ENCODE results near the gene DGKD.

The DGKD gene

DNA sequence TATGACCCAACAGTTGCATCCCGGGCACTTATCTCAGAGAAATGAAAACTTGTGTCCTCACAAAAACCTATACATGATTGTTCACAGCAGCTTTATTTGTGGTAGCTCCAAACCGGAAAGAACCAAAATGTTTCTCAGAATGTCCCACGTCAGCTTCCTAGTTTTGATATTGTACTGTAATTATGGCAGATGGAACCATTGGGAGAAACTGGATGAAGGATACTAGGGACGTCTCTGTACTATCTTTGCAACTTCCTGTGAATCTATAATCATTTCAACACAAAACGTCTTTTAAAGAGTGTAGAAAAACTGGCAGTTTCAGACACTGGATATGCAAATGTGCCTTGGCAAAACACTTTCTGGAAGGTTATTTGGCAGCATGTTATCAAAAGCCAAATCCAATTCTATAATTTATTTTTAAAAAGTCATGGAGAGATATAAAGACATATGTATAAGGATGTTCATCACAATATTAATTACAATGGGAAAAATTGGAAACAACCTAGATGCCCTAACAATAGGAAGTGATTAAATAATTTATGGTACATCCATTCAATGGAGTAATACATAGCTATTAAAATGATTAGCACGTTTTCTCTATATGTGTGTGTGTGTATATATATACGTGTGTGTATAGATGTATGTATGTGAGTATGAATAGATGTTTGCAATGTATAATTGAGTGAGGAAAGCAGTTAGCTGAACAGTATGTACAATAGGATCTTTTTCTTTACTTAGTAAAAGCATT lies 36.9 kb upstream of the DGKD start:
- no peak for TF ChIP-seq CTCF (IDR thresholded peaks at IDR 0.05; ENCODE audit: insufficient read depth, low read depth, low read length, missing control alignments)
- no peak overlapping the region for H3K4me3 ChIP-seq (ENCODE audit: low read length)
- DNase-seq (ENCODE audit: low read depth), result no peak

DNA sequence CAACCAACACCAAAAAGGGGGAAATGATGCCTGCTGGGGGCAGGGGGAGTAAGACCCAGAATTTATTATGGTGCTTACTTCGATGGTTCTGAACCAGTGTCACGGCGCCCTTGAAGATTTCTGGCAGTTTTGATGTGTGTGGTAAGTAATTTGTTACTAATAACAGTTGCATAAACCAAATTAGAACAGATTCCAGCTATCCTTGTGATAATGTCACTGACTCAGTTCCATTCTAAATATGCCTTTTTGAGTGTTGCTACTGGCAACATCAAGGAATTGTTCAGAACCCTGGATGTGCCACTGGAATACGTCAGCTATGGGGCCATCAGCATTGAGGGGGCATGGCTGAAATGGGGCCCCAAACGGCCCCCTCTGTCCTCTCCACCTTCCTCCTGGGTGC lies 35.0 kb upstream of the DGKD start:
- TF ChIP-seq CTCF (IDR thresholded peaks at IDR 0.05; ENCODE audit: insufficient read depth, low read depth, low read length, missing control alignments), result no peak
- no peak overlapping the region for H3K4me3 ChIP-seq (ENCODE audit: low read length)
- no peak for DNase-seq (ENCODE audit: low read depth)

GRCh38 chr2:233320470-233320869 lies 33.8 kb upstream of the DGKD start:
- DNase-seq (ENCODE audit: low read depth), result no peak
- no peak overlapping the region for H3K4me3 ChIP-seq (ENCODE audit: low read length)
- no peak for TF ChIP-seq CTCF (IDR thresholded peaks at IDR 0.05; ENCODE audit: insufficient read depth, low read depth, low read length, missing control alignments)

DNA sequence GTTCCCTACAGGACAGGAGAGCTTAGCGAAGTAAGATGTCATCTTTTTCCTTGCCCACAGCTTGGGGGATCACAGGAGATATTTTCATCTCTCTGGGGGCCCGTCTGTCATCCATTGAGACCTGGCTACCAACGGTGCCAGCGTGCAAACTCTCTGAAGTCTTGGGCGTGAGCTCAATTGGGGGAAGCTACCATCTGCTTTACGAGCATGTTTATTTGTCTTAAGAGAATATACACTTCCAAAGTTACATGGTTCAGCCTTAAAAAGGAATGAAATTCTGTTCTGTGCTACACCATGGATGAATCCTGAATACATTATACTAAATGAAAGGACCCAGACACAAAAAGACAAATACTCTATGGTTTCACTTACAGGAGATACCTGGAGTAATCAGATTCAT lies 33.1 kb upstream of the DGKD start:
- no peak overlapping the region for H3K4me3 ChIP-seq (ENCODE audit: low read length)
- TF ChIP-seq CTCF (IDR thresholded peaks at IDR 0.05; ENCODE audit: insufficient read depth, low read depth, low read length, missing control alignments), result no peak
- no peak for DNase-seq (ENCODE audit: low read depth)

GRCh38 chr2:233323851-233324250 lies 30.4 kb upstream of the DGKD start:
- DNase-seq (ENCODE audit: low read depth), result no peak
- no peak overlapping the region for H3K4me3 ChIP-seq (ENCODE audit: low read length)
- no peak for TF ChIP-seq CTCF (IDR thresholded peaks at IDR 0.05; ENCODE audit: insufficient read depth, low read depth, low read length, missing control alignments)

DNA sequence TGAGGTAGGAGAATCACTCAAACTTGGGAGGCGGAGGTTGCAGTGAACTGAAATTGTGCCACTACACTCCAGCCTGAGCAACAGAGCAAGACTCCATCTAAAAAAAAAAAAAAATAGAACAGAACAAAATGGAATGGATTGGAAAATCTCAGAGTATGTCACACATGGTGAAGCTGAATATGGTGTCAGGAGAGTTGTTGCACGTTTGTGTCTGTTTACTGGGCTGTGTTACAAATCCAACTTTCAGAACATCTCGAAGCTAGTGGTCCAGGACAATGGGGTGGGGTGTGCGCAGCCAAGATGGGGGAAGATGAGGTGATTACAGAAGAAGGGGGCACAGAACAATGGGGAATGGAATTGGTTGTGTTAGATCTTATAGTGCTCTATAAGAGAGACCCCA lies 29.0 kb upstream of the DGKD start:
- no peak overlapping the region for H3K4me3 ChIP-seq (ENCODE audit: low read length)
- TF ChIP-seq CTCF (IDR thresholded peaks at IDR 0.05; ENCODE audit: insufficient read depth, low read depth, low read length, missing control alignments), result no peak

GRCh38 chr2:233325814-233326213 lies 28.5 kb upstream of the DGKD start:
- DNase-seq (ENCODE audit: low read depth), result no peak
- TF ChIP-seq CTCF (IDR thresholded peaks at IDR 0.05; ENCODE audit: insufficient read depth, low read depth, low read length, missing control alignments), result no peak

More for the DNA sequence above, 29.0 kb upstream of the DGKD start:
- no peak for DNase-seq (ENCODE audit: low read depth)

More at GRCh38 chr2:233325814-233326213, 28.5 kb upstream of the DGKD start:
- no peak overlapping the region for H3K4me3 ChIP-seq (ENCODE audit: low read length)
